Peyer's patch (tissue), 4 donors: ENCODE measurements around the gene ADTRP.

ENCODE experiments used
- POLR2A ChIP-seq, 2 donors: fragments of 450-650 bp; IDR thresholded peaks; one replicate each; pipeline ENCODE4 v1.5.1; 2017; ENCODE audit warnings: antibody characterized with exemption in 2 of 2, mild to moderate bottlenecking in 2 of 2, moderate library complexity in 2 of 2
- TF ChIP-seq, protein P1 (sequence below), 6 experiments: fragments of 450-650 bp in 4 of 6; fragments of 200-600 bp in 2 of 6; sonication (generic) in 1 of 6; IDR thresholded peaks; one replicate each; pipeline ENCODE4 v1.5.1; 2017 to 2019; ENCODE audit warnings: antibody characterized with exemption in 6 of 6, mild to moderate bottlenecking in 3 of 6, moderate library complexity in 1 of 6

DNA sequence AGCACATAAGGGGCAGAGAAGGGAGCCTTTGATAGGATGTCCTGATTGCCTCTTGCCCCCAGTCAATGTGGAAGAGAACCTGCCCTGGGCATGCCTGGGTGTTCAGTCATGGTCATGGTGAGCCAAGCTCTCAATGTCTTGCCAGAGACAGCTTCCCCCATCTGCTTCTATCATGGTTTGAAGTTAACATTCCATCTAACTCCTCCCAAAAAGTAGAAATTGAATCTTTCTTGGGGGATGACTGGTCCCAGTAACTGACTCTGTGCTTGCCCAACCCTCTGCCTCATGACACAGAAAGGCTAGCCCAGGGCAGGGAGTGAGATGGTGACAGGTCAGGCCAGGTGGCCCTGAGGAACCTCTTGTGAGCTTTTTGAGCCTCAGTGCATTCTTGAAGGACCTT is 60.1 kb downstream of the ADTRP start:
- TF ChIP-seq, protein P1, sequence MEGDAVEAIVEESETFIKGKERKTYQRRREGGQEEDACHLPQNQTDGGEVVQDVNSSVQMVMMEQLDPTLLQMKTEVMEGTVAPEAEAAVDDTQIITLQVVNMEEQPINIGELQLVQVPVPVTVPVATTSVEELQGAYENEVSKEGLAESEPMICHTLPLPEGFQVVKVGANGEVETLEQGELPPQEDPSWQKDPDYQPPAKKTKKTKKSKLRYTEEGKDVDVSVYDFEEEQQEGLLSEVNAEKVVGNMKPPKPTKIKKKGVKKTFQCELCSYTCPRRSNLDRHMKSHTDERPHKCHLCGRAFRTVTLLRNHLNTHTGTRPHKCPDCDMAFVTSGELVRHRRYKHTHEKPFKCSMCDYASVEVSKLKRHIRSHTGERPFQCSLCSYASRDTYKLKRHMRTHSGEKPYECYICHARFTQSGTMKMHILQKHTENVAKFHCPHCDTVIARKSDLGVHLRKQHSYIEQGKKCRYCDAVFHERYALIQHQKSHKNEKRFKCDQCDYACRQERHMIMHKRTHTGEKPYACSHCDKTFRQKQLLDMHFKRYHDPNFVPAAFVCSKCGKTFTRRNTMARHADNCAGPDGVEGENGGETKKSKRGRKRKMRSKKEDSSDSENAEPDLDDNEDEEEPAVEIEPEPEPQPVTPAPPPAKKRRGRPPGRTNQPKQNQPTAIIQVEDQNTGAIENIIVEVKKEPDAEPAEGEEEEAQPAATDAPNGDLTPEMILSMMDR (IDR thresholded peaks at IDR 0.05), result no peak
- TF ChIP-seq POLR2A (IDR thresholded peaks at IDR 0.05), result no peak
